OCI-LY7 (cell line): Measurements from ENCODE around the gene DCST2.

Source experiments
- EZH2phosphoT487 ChIP-seq: fragments of 200-600 bp; sonication (generic); IDR thresholded peaks from 2 replicates; pipeline ENCODE4 v1.6.1; 2018; ENCODE audit warnings: low read depth, borderline replicate concordance, mild to moderate bottlenecking, mixed run types, antibody characterized with exemption, low read length, moderate library complexity, mixed read lengths
- TF ChIP-seq, protein P1 (sequence below): fragments of 200-600 bp; sonication (generic); conservative IDR thresholded peaks from 2 replicates; pipeline ENCODE4 v1.5.1; 2014; ENCODE audit warnings: mild to moderate bottlenecking, antibody characterized with exemption, low read length, moderate library complexity, mixed read lengths

DNA sequence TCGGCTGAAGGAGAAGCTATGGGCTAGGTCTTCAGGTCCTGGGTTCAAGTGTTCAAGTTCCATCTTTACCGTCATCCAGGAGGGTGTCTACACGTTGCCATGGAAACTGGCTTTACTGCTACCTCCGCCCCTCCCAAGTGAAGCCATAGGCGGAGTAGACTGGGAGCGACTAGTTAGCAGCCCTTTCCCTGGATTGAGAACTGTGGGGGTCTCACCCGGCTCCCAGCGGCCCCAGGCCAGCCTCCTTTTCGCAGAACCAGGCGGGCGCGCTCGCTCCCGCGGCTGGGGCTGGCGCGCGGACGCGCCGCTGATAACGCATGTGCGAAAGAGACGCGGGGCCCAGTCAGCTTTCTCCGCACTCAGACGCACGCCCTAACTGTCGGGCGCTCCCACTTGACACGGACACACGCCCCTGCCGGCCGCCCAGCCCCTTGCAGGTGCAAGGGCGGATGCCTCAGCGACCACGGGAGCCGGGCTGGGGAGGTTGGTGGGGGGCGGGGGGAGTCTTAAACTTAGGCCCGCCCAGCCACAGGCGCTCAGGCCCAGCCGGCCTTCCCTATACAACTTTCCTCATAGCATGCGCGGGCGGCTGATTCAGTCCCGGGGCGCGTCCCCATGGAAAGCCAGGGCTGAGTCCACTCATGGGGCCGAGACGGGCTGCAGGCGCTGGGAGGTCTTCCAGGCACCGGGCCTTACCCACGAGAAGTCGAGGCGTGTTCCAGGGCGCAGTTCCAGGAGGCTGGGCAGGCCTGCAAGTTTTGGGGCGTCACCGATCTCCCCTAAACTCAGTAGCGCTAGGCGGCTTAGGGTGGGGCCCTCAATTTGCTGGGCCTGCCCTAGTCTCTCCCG lies 37.4 kb upstream of the DCST2 start:
- TF ChIP-seq, protein P1, sequence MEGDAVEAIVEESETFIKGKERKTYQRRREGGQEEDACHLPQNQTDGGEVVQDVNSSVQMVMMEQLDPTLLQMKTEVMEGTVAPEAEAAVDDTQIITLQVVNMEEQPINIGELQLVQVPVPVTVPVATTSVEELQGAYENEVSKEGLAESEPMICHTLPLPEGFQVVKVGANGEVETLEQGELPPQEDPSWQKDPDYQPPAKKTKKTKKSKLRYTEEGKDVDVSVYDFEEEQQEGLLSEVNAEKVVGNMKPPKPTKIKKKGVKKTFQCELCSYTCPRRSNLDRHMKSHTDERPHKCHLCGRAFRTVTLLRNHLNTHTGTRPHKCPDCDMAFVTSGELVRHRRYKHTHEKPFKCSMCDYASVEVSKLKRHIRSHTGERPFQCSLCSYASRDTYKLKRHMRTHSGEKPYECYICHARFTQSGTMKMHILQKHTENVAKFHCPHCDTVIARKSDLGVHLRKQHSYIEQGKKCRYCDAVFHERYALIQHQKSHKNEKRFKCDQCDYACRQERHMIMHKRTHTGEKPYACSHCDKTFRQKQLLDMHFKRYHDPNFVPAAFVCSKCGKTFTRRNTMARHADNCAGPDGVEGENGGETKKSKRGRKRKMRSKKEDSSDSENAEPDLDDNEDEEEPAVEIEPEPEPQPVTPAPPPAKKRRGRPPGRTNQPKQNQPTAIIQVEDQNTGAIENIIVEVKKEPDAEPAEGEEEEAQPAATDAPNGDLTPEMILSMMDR, result peak; percentile 69
- no peak for TF ChIP-seq EZH2phosphoT487
